K562 (cell line): Measurements from ENCODE around the gene ABCE1. TPM values are rescaled to one million over a fixed set of nuclear protein-coding genes. Genes with fewer than 3 reads are reported as not detected.
A peak's percentile ranks its signal among the peaks of the same experiment; 100 is the strongest.

ENCODE experiments used
- ATAC-seq: fragments of 200-7000 bp; cut with Tn5 transposase; 3 replicates; pipeline ENCODE4 v1.9.1; 2020; ENCODE audit warnings: moderate library complexity
- BruUV-seq: library from RNA; stranded (reverse); fragments of 400-500 nt; replicated peaks from 2 replicates; lab custom pipeline; 2021; lab: Mats Ljungman, UMichigan
- CTCF ChIA-PET: fragments of 300-600 bp; formaldehyde crosslinking; extraction: SDS; loops from one replicate; lab custom pipeline; 2021; ENCODE audit warnings: low intra/inter-chr PET ratio; lab: Yijun Ruan, JAX
- POLR2A ChIA-PET: fragments of 300-600, 350-650 bp; sonication (Branson Sonifier 250); formaldehyde crosslinking; extraction: SDS; loops from one replicate; lab custom pipeline; 2021; ENCODE audit warnings: antibody characterized with exemption, inconsistent platforms; lab: Yijun Ruan, JAX
- DNase-seq, 4 experiments: peaks; one replicate each; pipeline versions ENCODE4 v3.0.0 to v3.0.0-alpha.2; 2011 to 2018; ENCODE audit warnings: low spot score in 3 of 4, mixed read lengths in 3 of 4; ENCODE audit errors: extremely low read depth in 1 of 4
- FAIRE-seq: peaks from 2 replicates; lab custom pipeline; 2011; peaks lifted over from hg19 to GRCh38; lab: Jason Lieb, UNC
- H2AFZ ChIP-seq: 2 replicates; pipeline ENCODE4 v1.6.0; 2011; ENCODE audit warnings: low read depth, low read length, control low read depth, inconsistent platforms
- H3K27ac ChIP-seq: fragments of 200-600 bp; 3 replicates; pipeline ENCODE4 v1.8.0; 2011; ENCODE audit warnings: low read depth, mild to moderate bottlenecking, control low read depth, inconsistent platforms, low read length, moderate library complexity, mixed read lengths; ENCODE audit errors: extremely low read depth
- H3K27me3 ChIP-seq, 2 experiments: fragments of 300-600 bp in 1 of 2; 2 replicates in 1 of 2; 3 replicates in 1 of 2; pipeline versions ENCODE4 v1.6.0 to v1.8.0; 2011; ENCODE audit warnings: inconsistent platforms in 2 of 2, low read length in 2 of 2, mild to moderate bottlenecking in 1 of 2, mixed read lengths in 1 of 2, moderate library complexity in 1 of 2; ENCODE audit not compliant: control insufficient read depth in 2 of 2, insufficient read depth in 2 of 2
- H3K36me3 ChIP-seq: fragments of 300-600 bp; 3 replicates; pipeline ENCODE4 v1.8.0; 2011; ENCODE audit warnings: mild to moderate bottlenecking, low read length, inconsistent platforms; ENCODE audit not compliant: control insufficient read depth, insufficient read depth
- H3K4me1 ChIP-seq, 2 experiments: fragments of 200-600 bp in 1 of 2; replicated peaks in 1 of 2; 2 replicates in 1 of 2; 3 replicates in 1 of 2; pipeline versions ENCODE4 v1.5.1 to v1.8.0; 2011; ENCODE audit warnings: inconsistent platforms in 2 of 2, low read length in 2 of 2, mild to moderate bottlenecking in 1 of 2, mixed read lengths in 1 of 2, moderate library complexity in 1 of 2; ENCODE audit not compliant: control insufficient read depth in 2 of 2, insufficient read depth in 2 of 2
- H3K4me2 ChIP-seq: 2 replicates; pipeline ENCODE4 v1.6.1; 2011; ENCODE audit warnings: low read length, control low read depth, inconsistent platforms, mixed read lengths; ENCODE audit not compliant: insufficient read depth
- H3K4me3 ChIP-seq: fragments of 200-600 bp; sonication (generic), shearing (Covaris generic); 2 replicates; pipeline ENCODE4 v1.5.1; 2016; ENCODE audit warnings: control low read depth, inconsistent platforms
- H3K79me2 ChIP-seq: fragments of 200-600 bp; 3 replicates; pipeline ENCODE4 v1.8.0; 2011; ENCODE audit warnings: low read length, inconsistent platforms; ENCODE audit not compliant: control insufficient read depth, insufficient read depth
- H3K9ac ChIP-seq, 2 experiments: 2 replicates each; pipeline versions ENCODE4 v1.6.0 to v1.6.1; 2011; ENCODE audit warnings: low read depth in 2 of 2, low read length in 2 of 2, control low read depth in 1 of 2, inconsistent platforms in 1 of 2, mild to moderate bottlenecking in 1 of 2, mixed read lengths in 1 of 2; ENCODE audit not compliant: insufficient read depth in 1 of 2
- H3K9me1 ChIP-seq: one replicate; pipeline ENCODE4 v1.6.0; 2011; ENCODE audit warnings: inconsistent platforms, mild to moderate bottlenecking, low read length, moderate library complexity; ENCODE audit not compliant: control insufficient read depth, insufficient read depth
- H3K9me3 ChIP-seq: replicated peaks from 2 replicates; pipeline ENCODE4 v1.5.1; 2011; ENCODE audit warnings: low read depth, low read length, inconsistent platforms; ENCODE audit not compliant: control insufficient read depth, insufficient read depth
- H4K20me1 ChIP-seq: replicated peaks from 2 replicates; pipeline ENCODE4 v1.6.1; 2011; ENCODE audit warnings: low read length, inconsistent platforms, mixed read lengths; ENCODE audit not compliant: control insufficient read depth, insufficient read depth
- CBFA2T3 ChIP-seq: fragments of 450-650 bp; IDR thresholded peaks from 2 replicates; pipeline ENCODE4 v1.6.1; 2017
- CEBPB ChIP-seq: fragments of 450-650 bp; IDR thresholded peaks from 2 replicates; pipeline ENCODE4 v1.6.1; 2016; ENCODE audit warnings: missing genetic modification characterization, missing compliant biosample characterization
- ZNF57 ChIP-seq: fragments of 450-650 bp; formaldehyde crosslinking; IDR thresholded peaks from 2 replicates; pipeline ENCODE4 v1.4.0; 2020; ENCODE audit warnings: mild to moderate bottlenecking, moderate library complexity
- ZNF766 ChIP-seq: fragments of 200-800 bp; sonication (Bioruptor generic); conservative IDR thresholded peaks from 2 replicates; pipeline ENCODE4 v1.6.1; 2016; ENCODE audit warnings: missing genetic modification characterization, missing compliant biosample characterization
- WGBS: fragments of 100-300 bp; shearing (Covaris generic); methylation state at CpG from one replicate; pipeline ENCODE4 v1.1.6; 2016; ENCODE audit warnings: low coverage, mixed read lengths; ENCODE audit not compliant: insufficient coverage; ENCODE audit errors: missing lambda C conversion rate; 5-methylcytosine and 5-hydroxymethylcytosine counted together
- in situ Hi-C: fragments of 300-500 bp; cut with MboI; formaldehyde crosslinking; loops from 4 replicates; pipeline ENCODE4 v1.15.0; 2018; ENCODE audit warnings: inconsistent platforms, mixed read lengths
- intact Hi-C: fragments of 100-400 bp; cut with micrococcal nuclease; formaldehyde crosslinking; loops from 2 replicates; pipeline ENCODE4 v1.14.2; 2022
- polyA plus RNA-seq, 8 experiments: library from polyadenylated mRNA; depleted of rRNA in 4 of 8; stranded (reverse) in 5 of 8; unstranded in 3 of 8; fragments of >200 nt; fragmentation: Nextera tagmentation in 2 of 8; fragmentation: Illumina TruSeq in 1 of 8; extraction: Ambion mirVana in 2 of 8; extraction: Trizol in 1 of 8; gene quantifications; 2 replicates each; pipeline versions ENCODE4 v1.2.1 to v1.2.3, GENCODE V29; 2011 to 2014; ENCODE audit warnings: inconsistent platforms in 1 of 8, missing spikeins in 1 of 8
- total RNA-seq, 7 experiments: library from RNA; depleted of rRNA in 6 of 7; stranded (reverse); fragments of >200 nt in 6 of 7; fragmentation: Illumina TruSeq in 2 of 7; extraction: Trizol in 2 of 7; gene quantifications; 2 replicates each; pipeline versions ENCODE4 v1.2.1 to v1.2.3, GENCODE V29; 2011 to 2021; ENCODE audit warnings: low replicate concordance in 1 of 7

ABCE1 gene
- total and polyA plus RNA-seq, 9 of the 15 experiments (the other 6 are each of a cell fraction or from before 2014, with no cell fraction given) = 134 to 256 (median 169) TPM

DNA sequence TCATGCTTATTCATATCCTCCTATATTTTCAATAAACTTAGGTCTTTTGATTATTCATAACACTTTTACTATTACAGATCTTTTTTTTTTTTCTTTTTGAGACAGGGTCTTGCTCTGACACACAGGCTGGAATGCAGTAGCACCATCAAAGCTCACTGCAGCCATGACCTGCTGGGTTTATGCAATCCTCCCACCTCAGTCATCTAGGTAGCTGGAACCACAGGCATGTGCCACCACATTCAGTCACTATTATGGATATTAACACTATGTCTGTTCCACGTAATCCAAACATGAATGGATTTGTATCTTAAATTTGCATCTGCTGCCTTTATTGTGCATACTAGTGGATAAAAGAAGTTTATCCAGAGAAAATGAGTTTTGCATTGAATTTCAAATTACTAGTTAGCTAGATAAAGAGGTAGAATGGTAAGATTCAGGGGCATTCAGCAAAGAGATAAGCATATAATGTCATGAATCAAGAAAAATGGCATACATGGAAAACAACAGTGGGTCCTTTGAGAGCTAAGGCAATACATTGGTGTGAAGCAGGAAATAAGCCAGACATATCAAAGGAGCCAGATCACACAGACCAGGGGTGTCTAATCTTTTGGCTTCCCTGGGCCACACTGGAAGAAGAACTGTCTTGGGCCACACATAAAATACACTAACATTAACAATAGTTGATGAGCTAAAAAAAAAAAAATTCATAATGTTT, 14.1 kb upstream of the ABCE1 start:
- BruUV-seq = no TSS peak
- POLR2A ChIA-PET = interaction anchor here (1.5 to 1.8 kb wide), 2 partner anchors 9 to 14 kb away, joined by 4 to 7 read pairs; partner anchors contain the start of gene ANAPC10
- CTCF ChIA-PET = no interaction called here

DNA sequence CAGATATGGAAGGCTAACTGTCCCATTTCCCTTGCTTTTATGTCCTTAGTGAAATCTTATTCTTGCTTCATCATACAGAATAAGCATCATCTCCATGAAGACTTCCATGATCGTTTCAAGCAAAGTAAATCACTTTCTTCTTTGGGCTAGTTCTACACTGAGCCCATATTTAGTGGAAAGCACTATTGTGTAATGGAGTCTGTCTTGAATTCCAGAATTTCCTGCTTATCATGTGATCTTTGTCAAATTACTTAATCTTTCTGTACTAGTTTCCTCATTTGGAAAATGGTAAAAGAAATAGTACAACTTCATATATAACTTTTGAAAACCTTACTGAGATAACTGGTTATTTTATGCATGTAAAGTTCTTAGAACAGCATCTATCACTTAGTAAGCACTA, 7.7 kb upstream of the ABCE1 start:
- no peaks in the 10 kb centered on the region for H4K20me1 ChIP-seq
- no peak overlapping the region for H3K4me3 ChIP-seq
- POLR2A ChIA-PET = no interaction called here
- TF ChIP-seq CEBPB (peak; percentile 13; the same call in 1 of the 2 replicates), ZNF57 (CRISPR knock-in tag) (no peak)
- intact Hi-C loops = no loop called here
- CTCF ChIA-PET = no interaction called here
- peaks cover 80% of the 10 kb centered on the region for H3K79me2 ChIP-seq
- peaks cover 86% of the 10 kb centered on the region for H3K36me3 ChIP-seq
- no peak for DNase-seq
- H3K4me1 ChIP-seq = no peaks in the 10 kb centered on the region
- WGBS = 81% methylated on average over 1 of the region's 1 CpG
- BruUV-seq = no TSS peak
- ATAC-seq = no peak
- H3K9me1 ChIP-seq = no peaks in the 10 kb centered on the region
- H3K27ac ChIP-seq = no peak overlapping the region
- in situ Hi-C loops = no loop called here
- H3K9ac ChIP-seq = no peak overlapping the region
- H3K9me3 ChIP-seq = no peaks in the 10 kb centered on the region
- no peak for FAIRE-seq
- no peak overlapping the region for H2AFZ ChIP-seq
- H3K4me2 ChIP-seq = no peak overlapping the region
- no peaks in the 10 kb centered on the region for H3K27me3 ChIP-seq

More for the DNA sequence above, 14.1 kb upstream of the ABCE1 start:
- Histone ChIP-seq H3K27ac (no peak overlapping the region), H3K4me2 (no peak overlapping the region), H2AFZ (no peak overlapping the region), H3K4me1 (no peaks in the 10 kb centered on the region), H3K79me2 (peaks cover 43% of the 10 kb centered on the region), H4K20me1 (no peaks in the 10 kb centered on the region), H3K9me3 (no peaks in the 10 kb centered on the region), H3K27me3 (no peaks in the 10 kb centered on the region), H3K9me1 (no peaks in the 10 kb centered on the region), H3K4me3 (no peak overlapping the region), H3K9ac (no peak overlapping the region), H3K36me3 (peaks cover 61% of the 10 kb centered on the region; the same call in 2 of the 3 replicates)
- in situ Hi-C loops = no loop called here
- 85% methylated on average over 1 of the region's 1 CpG for WGBS
- peak; percentile 71 for ATAC-seq
- intact Hi-C loops = no loop called here
- DNase-seq = no peak
- FAIRE-seq = no peak
- TF ChIP-seq ZNF766 (no peak), CBFA2T3 (0 out of 2 replicates have a peak, but pooled peaks have one; percentile 8)
